ENCODE data around the gene LYRM7.

DNA sequence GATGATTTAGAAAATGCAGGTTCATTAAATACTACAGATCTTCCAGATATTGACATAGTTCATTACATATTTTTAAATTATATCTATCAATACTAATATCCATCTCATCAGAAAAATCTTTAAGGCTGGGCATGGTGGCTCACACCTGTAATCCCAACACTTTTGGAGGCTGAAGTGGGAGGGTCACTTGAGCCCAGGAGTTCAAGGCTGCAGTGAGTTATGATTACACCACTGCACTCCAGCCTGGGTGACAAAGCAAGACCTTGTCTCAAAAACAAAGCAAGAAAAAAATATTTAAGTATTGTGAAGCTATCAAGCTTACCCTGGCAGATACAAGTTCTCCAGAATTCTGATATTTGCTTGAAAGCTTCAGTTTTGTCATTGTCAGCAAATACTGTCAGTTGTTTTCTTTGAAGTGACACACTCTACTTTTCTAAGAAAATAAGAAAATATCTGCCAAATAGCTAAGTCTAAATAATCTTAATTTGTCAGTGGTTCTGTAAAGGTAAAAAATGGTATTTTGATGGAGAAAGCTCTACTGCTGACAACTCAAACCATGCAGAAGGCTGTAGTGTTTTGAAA lies 14.9 kb downstream of the LYRM7 start:
- TF ChIP-seq, protein P1, sequence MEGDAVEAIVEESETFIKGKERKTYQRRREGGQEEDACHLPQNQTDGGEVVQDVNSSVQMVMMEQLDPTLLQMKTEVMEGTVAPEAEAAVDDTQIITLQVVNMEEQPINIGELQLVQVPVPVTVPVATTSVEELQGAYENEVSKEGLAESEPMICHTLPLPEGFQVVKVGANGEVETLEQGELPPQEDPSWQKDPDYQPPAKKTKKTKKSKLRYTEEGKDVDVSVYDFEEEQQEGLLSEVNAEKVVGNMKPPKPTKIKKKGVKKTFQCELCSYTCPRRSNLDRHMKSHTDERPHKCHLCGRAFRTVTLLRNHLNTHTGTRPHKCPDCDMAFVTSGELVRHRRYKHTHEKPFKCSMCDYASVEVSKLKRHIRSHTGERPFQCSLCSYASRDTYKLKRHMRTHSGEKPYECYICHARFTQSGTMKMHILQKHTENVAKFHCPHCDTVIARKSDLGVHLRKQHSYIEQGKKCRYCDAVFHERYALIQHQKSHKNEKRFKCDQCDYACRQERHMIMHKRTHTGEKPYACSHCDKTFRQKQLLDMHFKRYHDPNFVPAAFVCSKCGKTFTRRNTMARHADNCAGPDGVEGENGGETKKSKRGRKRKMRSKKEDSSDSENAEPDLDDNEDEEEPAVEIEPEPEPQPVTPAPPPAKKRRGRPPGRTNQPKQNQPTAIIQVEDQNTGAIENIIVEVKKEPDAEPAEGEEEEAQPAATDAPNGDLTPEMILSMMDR (IDR thresholded peaks at IDR 0.05) = no peak
- TF ChIP-seq POLR2AphosphoS5 (IDR thresholded peaks at IDR 0.05) (no peak), POLR2A (IDR thresholded peaks at IDR 0.05) (no peak)

Measured in breast epithelium (tissue), 3 donors.